ENCODE data around the gene ELOVL6. TPM values are rescaled to one million over a fixed set of nuclear protein-coding genes. Genes with fewer than 3 reads are reported as not detected.

Gene ELOVL6
- total and polyA plus RNA-seq, 2 experiments from 2014 or later: 12.8 to 18.1 TPM

DNA sequence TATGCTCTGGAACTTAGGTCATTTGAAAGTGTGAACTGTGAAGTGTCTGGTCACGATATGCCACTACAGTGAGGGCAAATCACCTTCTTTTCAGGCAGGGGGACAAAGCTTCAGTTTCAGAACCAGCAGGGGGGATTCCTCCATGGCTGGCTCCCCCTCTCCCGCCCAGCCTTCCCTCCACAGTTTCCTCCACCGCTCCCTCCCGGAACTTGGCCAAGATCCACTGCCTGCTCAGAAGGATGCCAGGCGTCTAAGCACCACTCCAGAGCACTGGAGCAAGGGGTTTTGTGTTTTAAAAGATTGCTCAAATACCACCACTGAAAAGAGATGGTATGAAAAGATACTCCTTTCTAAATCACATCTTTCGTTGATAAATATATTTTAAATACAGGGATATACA, 126.9 kb downstream of the ELOVL6 start:
- Histone ChIP-seq H2AFZ (no peak overlapping the region), H3K4me3 (no peak overlapping the region), H3K4me2 (no peak overlapping the region), H3K9me3 (ENCODE audit: low read depth) (no peaks in the 10 kb centered on the region), H3K27ac (no peak overlapping the region), H3K27me3 (no peaks in the 10 kb centered on the region), H4K20me1 (ENCODE audit: insufficient read depth, poor library complexity, severe bottlenecking) (no peaks in the 10 kb centered on the region), H3K4me1 (ENCODE audit: insufficient read depth) (no peaks in the 10 kb centered on the region), H3K36me3 (replicated peaks; ENCODE audit: insufficient read depth, low read depth) (no peaks in the 10 kb centered on the region), H3K79me2 (no peaks in the 10 kb centered on the region), H3K9me2 (replicated peaks; ENCODE audit: insufficient read depth) (no peaks in the 10 kb centered on the region)
- TF ChIP-seq, protein P1, sequence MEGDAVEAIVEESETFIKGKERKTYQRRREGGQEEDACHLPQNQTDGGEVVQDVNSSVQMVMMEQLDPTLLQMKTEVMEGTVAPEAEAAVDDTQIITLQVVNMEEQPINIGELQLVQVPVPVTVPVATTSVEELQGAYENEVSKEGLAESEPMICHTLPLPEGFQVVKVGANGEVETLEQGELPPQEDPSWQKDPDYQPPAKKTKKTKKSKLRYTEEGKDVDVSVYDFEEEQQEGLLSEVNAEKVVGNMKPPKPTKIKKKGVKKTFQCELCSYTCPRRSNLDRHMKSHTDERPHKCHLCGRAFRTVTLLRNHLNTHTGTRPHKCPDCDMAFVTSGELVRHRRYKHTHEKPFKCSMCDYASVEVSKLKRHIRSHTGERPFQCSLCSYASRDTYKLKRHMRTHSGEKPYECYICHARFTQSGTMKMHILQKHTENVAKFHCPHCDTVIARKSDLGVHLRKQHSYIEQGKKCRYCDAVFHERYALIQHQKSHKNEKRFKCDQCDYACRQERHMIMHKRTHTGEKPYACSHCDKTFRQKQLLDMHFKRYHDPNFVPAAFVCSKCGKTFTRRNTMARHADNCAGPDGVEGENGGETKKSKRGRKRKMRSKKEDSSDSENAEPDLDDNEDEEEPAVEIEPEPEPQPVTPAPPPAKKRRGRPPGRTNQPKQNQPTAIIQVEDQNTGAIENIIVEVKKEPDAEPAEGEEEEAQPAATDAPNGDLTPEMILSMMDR (IDR thresholded peaks at IDR 0.05; ENCODE audit: poor library complexity): no peak
- no peak for TF ChIP-seq EZH2phosphoT487 (IDR thresholded peaks at IDR 0.05; ENCODE audit: low read depth, severe bottlenecking, unreplicated experiment)
- TF ChIP-seq EZH2 (IDR thresholded peaks at IDR 0.05; ENCODE audit: borderline replicate concordance): no peak
- DNase-seq (ENCODE audit: low spot score): no peak
- WGBS (ENCODE audit: low lambda C conversion rate, missing lambda C conversion rate): 84% methylated on average over 6 of the region's 6 CpGs

DNA sequence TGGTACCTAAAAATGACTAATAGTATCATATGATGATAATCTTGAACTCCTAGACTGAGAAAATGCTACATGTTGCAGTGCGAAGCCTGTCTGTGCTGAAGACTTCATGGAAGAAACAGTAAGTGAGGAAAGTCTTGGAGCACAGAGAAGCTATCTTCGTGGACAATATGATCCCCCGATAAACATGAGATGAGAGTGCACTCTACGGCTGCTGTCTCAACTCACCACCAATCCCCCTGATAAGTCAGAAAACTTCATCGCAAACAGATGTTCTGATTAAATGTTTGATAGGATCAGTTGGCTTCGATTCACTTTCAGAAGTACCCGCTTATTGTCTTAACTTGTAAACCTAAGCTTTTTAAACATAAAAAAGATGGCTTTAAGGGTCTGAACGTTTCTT, 130.2 kb downstream of the ELOVL6 start:
- no peaks in the 10 kb centered on the region for H3K36me3 ChIP-seq (replicated peaks; ENCODE audit: insufficient read depth, low read depth)
- H3K4me1 ChIP-seq (ENCODE audit: insufficient read depth): no peaks in the 10 kb centered on the region
- no peaks in the 10 kb centered on the region for H4K20me1 ChIP-seq (ENCODE audit: insufficient read depth, poor library complexity, severe bottlenecking)
- no peak for DNase-seq (ENCODE audit: low spot score)
- no peaks in the 10 kb centered on the region for H3K79me2 ChIP-seq
- TF ChIP-seq EZH2phosphoT487 (IDR thresholded peaks at IDR 0.05; ENCODE audit: low read depth, severe bottlenecking, unreplicated experiment) (no peak), EZH2 (IDR thresholded peaks at IDR 0.05; ENCODE audit: borderline replicate concordance) (no peak)
- TF ChIP-seq, protein P1 (IDR thresholded peaks at IDR 0.05; ENCODE audit: poor library complexity): no peak
- H3K9me3 ChIP-seq (ENCODE audit: low read depth): no peaks in the 10 kb centered on the region
- no peaks in the 10 kb centered on the region for H3K9me2 ChIP-seq (replicated peaks; ENCODE audit: insufficient read depth)
- no peaks in the 10 kb centered on the region for H3K27me3 ChIP-seq
- H3K27ac ChIP-seq: no peak overlapping the region
- no peak overlapping the region for H2AFZ ChIP-seq
- 56% methylated on average over 8 of the region's 8 CpGs for WGBS (ENCODE audit: low lambda C conversion rate, missing lambda C conversion rate)
- H3K4me3 ChIP-seq: no peak overlapping the region
- no peak overlapping the region for H3K4me2 ChIP-seq

DNA sequence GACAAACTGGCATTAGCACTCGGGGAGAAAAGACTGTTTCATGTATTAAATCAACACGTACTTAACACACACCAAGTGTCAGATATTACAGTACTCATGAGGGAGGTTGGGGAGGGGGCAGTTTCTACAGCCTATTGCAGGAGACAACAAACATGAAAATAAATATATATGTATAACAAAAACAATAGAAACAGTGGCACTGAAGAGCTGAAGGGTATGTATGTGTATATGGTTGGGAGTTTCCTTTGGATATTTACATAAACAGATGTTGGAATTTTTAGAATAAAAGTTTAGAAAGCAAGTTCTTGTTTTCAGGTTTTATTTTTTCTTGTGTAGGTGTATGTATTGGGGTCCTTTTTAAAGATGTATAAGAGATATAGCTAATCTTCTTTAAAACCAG, 133.5 kb downstream of the ELOVL6 start:
- H3K4me1 ChIP-seq (ENCODE audit: insufficient read depth): peaks cover 5% of the 10 kb centered on the region
- H3K36me3 ChIP-seq (replicated peaks; ENCODE audit: insufficient read depth, low read depth): no peaks in the 10 kb centered on the region
- H3K4me2 ChIP-seq: no peak overlapping the region
- no peak overlapping the region for H2AFZ ChIP-seq
- no peak for DNase-seq (ENCODE audit: low spot score)
- H3K27ac ChIP-seq: no peak overlapping the region
- no peaks in the 10 kb centered on the region for H3K27me3 ChIP-seq
- H3K9me2 ChIP-seq (replicated peaks; ENCODE audit: insufficient read depth): no peaks in the 10 kb centered on the region
- H4K20me1 ChIP-seq (ENCODE audit: insufficient read depth, poor library complexity, severe bottlenecking): no peaks in the 10 kb centered on the region
- H3K9me3 ChIP-seq (ENCODE audit: low read depth): no peaks in the 10 kb centered on the region
- TF ChIP-seq, protein P1 (IDR thresholded peaks at IDR 0.05; ENCODE audit: poor library complexity): no peak
- TF ChIP-seq EZH2 (IDR thresholded peaks at IDR 0.05; ENCODE audit: borderline replicate concordance) (no peak), EZH2phosphoT487 (IDR thresholded peaks at IDR 0.05; ENCODE audit: low read depth, severe bottlenecking, unreplicated experiment) (no peak)
- H3K79me2 ChIP-seq: peaks cover 6% of the 10 kb centered on the region
- 72% methylated on average over 2 of the region's 2 CpGs for WGBS (ENCODE audit: low lambda C conversion rate, missing lambda C conversion rate)
- H3K4me3 ChIP-seq: no peak overlapping the region

DNA sequence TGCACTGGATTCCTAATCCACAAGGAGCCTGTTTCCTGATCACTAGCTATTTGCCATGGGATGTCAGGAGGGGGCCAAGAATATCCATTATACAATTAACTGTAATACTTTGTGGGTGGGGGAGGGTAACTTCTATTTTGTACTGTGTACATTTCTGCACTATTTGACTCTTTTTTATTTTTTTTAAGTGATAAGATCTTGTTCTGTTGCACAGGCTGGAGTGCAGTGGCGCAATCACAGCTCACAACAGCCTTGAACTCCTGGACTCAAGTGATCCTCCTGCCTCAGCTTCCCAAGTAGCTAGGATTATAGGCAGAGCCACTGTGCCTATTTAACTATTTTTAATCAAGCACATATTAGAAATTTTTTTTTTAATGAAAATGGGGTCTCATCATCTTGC, 134.1 kb downstream of the ELOVL6 start:
- no peak overlapping the region for H3K27ac ChIP-seq
- no peaks in the 10 kb centered on the region for H3K36me3 ChIP-seq (replicated peaks; ENCODE audit: insufficient read depth, low read depth)
- no peaks in the 10 kb centered on the region for H3K9me2 ChIP-seq (replicated peaks; ENCODE audit: insufficient read depth)
- H3K9me3 ChIP-seq (ENCODE audit: low read depth): no peaks in the 10 kb centered on the region
- H2AFZ ChIP-seq: no peak overlapping the region
- no peaks in the 10 kb centered on the region for H3K27me3 ChIP-seq
- TF ChIP-seq, protein P1 (IDR thresholded peaks at IDR 0.05; ENCODE audit: poor library complexity): no peak
- TF ChIP-seq EZH2 (IDR thresholded peaks at IDR 0.05; ENCODE audit: borderline replicate concordance): no peak
- no peak for TF ChIP-seq EZH2phosphoT487 (IDR thresholded peaks at IDR 0.05; ENCODE audit: low read depth, severe bottlenecking, unreplicated experiment)
- H4K20me1 ChIP-seq (ENCODE audit: insufficient read depth, poor library complexity, severe bottlenecking): no peaks in the 10 kb centered on the region
- 86% methylated on average over 1 of the region's 1 CpG for WGBS (ENCODE audit: low lambda C conversion rate, missing lambda C conversion rate)
- peaks cover 8% of the 10 kb centered on the region for H3K4me1 ChIP-seq (ENCODE audit: insufficient read depth)
- peaks cover 6% of the 10 kb centered on the region for H3K79me2 ChIP-seq
- H3K4me3 ChIP-seq: no peak overlapping the region
- no peak overlapping the region for H3K4me2 ChIP-seq
- DNase-seq (ENCODE audit: low spot score): no peak

All from hepatocyte (in vitro differentiated cells).